ENCODE results near the gene DNER. TPM values are rescaled to one million over a fixed set of nuclear protein-coding genes. Genes with fewer than 3 reads are reported as not detected.

DNER gene
- total and polyA plus RNA-seq, 2 of the 13 experiments (the other 11 are each of a cell fraction or from before 2014, with no cell fraction given) = not detected

DNA sequence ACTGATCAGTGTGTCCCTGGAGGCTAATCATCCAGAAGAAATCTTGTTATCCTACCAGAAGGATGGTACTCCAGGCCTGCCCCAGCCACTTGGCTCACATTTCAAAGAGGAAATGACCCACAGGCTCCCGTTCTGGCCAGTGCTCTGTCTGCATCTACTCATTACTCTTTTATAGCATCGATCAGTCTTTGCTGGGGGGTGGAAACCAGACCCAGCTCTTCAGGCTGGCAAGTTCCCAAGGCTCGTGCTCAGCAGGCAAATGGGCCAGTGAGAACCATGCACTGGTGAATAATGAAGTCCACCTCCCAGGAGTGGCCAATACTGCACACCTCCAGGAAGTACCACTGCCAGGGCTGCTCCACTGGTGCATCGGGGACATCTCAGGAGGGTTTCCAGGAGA, 38.8 kb downstream of the DNER start:
- TF ChIP-seq KDM1A (CRISPR knock-in tag; IDR thresholded peaks at IDR 0.05) (no peak), ZNF354B (CRISPR knock-in tag; IDR thresholded peaks at IDR 0.05) (no peak), ELF3 (CRISPR knock-in tag; IDR thresholded peaks at IDR 0.05) (no peak)
- TF ChIP-seq, protein P1, sequence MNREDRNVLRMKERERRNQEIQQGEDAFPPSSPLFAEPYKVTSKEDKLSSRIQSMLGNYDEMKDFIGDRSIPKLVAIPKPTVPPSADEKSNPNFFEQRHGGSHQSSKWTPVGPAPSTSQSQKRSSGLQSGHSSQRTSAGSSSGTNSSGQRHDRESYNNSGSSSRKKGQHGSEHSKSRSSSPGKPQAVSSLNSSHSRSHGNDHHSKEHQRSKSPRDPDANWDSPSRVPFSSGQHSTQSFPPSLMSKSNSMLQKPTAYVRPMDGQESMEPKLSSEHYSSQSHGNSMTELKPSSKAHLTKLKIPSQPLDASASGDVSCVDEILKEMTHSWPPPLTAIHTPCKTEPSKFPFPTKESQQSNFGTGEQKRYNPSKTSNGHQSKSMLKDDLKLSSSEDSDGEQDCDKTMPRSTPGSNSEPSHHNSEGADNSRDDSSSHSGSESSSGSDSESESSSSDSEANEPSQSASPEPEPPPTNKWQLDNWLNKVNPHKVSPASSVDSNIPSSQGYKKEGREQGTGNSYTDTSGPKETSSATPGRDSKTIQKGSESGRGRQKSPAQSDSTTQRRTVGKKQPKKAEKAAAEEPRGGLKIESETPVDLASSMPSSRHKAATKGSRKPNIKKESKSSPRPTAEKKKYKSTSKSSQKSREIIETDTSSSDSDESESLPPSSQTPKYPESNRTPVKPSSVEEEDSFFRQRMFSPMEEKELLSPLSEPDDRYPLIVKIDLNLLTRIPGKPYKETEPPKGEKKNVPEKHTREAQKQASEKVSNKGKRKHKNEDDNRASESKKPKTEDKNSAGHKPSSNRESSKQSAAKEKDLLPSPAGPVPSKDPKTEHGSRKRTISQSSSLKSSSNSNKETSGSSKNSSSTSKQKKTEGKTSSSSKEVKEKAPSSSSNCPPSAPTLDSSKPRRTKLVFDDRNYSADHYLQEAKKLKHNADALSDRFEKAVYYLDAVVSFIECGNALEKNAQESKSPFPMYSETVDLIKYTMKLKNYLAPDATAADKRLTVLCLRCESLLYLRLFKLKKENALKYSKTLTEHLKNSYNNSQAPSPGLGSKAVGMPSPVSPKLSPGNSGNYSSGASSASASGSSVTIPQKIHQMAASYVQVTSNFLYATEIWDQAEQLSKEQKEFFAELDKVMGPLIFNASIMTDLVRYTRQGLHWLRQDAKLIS (CRISPR knock-in tag; IDR thresholded peaks at IDR 0.05) = no peak
- POLR2A ChIA-PET = no interaction called here
- intact Hi-C loops (cut with micrococcal nuclease; ENCODE audit: unreplicated experiment) (no loop called here), in situ Hi-C loops (cut with HindIII; ENCODE audit: extremely low pct_ligation_motif_present, low pct_unique_long_range_greater_than_20kb) (no loop called here)
- DNase-seq (ENCODE audit: low spot score) (no peak), ATAC-seq (no peak), FAIRE-seq (no peak)
- no peak overlapping the region for H3K4me3 ChIP-seq (replicated peaks in 1 of 3; ENCODE audit: insufficient read depth in 1 of 3, low read depth in 2 of 3, low read length in 3 of 3)
- H3K4me1 ChIP-seq (ENCODE audit: insufficient read depth, low read length) = no peaks in the 10 kb centered on the region
- CTCF ChIA-PET (ENCODE audit: low intra/inter-chr PET ratio, low total read pairs) = no interaction called here
- H4K20me1 ChIP-seq (ENCODE audit: insufficient read depth, low read length) = no peaks in the 10 kb centered on the region
- no peaks in the 10 kb centered on the region for H3K79me2 ChIP-seq (ENCODE audit: insufficient read depth, low read length)
- no peak overlapping the region for H3K4me2 ChIP-seq (ENCODE audit: low read depth, low read length)
- H3K36me3 ChIP-seq (replicated peaks in 1 of 2; ENCODE audit: control insufficient read depth in 1 of 2, insufficient read depth in 2 of 2, low read length in 2 of 2) = no peaks in the 10 kb centered on the region
- H3K27me3 ChIP-seq (ENCODE audit: control insufficient read depth in 1 of 2, insufficient read depth in 2 of 2, low read length in 2 of 2) = peaks cover 0 to 17% of the 10 kb centered on the region in 2 experiments; a peak in 3 of 5 replicates
- H2AFZ ChIP-seq (ENCODE audit: low read length) = no peak overlapping the region
- no peak overlapping the region for H3K9ac ChIP-seq (ENCODE audit: insufficient read depth, low read depth, low read length)
- no peak overlapping the region for H3K27ac ChIP-seq (ENCODE audit: extremely low read length, insufficient read depth, low read length)
- no peaks in the 10 kb centered on the region for H3K9me3 ChIP-seq (ENCODE audit: low read length)
- 0% methylated on average over 3 of the region's 4 CpGs for WGBS (ENCODE audit: low lambda C conversion rate)
- BruUV-seq (replicated peaks) = no TSS peak

DNA sequence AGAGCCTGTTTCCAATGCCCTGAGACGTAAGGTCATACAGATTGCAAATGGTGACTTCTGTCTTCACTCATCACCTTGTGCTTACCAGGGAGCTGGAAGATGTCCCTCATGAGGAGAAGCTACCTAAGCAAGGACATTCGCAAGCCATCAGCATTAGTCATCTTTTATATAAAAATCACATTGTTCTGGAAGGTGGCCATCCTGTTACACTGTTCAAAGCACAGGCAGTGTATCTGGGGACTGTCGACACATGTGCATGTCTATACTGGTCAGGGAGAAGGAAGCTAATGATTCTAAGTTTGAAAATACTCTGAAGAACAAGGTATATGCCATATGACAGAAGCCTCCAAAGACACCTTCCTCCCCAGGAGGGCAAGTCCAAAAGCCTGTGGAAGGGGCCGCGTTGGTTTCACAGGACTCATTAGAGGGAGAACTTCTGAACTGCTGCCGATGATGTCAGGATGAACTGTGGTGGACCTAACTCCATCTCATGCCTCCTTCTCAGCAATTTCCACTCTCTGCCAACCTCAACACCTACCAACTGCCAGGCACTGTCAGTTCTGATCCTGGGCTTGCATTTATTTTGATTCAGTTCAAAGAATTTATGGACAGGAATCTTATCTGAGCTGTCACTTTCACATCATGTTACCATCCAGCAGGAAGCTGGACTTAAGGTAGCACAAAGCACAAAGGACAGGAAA, 39.4 kb downstream of the DNER start:
- no peak for TF ChIP-seq HES4 (CRISPR knock-in tag; IDR thresholded peaks at IDR 0.05; ENCODE audit: borderline replicate concordance)
- TF ChIP-seq, protein P2, sequence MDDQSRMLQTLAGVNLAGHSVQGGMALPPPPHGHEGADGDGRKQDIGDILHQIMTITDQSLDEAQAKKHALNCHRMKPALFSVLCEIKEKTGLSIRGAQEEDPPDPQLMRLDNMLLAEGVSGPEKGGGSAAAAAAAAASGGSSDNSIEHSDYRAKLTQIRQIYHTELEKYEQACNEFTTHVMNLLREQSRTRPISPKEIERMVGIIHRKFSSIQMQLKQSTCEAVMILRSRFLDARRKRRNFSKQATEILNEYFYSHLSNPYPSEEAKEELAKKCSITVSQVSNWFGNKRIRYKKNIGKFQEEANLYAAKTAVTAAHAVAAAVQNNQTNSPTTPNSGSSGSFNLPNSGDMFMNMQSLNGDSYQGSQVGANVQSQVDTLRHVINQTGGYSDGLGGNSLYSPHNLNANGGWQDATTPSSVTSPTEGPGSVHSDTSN (CRISPR knock-in tag; IDR thresholded peaks at IDR 0.05; ENCODE audit: borderline replicate concordance) = no peak
- BruUV-seq (replicated peaks) = no TSS peak
- no peak for ATAC-seq
- Histone ChIP-seq H3K4me2 (ENCODE audit: low read depth, low read length) (no peak overlapping the region), H3K27ac (ENCODE audit: extremely low read length, insufficient read depth, low read length) (no peak overlapping the region), H3K4me1 (ENCODE audit: insufficient read depth, low read length) (no peaks in the 10 kb centered on the region), H3K4me3 (replicated peaks in 1 of 3; ENCODE audit: insufficient read depth in 1 of 3, low read depth in 2 of 3, low read length in 3 of 3) (no peak overlapping the region), H3K27me3 (ENCODE audit: control insufficient read depth in 1 of 2, insufficient read depth in 2 of 2, low read length in 2 of 2) (peaks cover 0 to 17% of the 10 kb centered on the region in 2 experiments; a peak in 3 of 5 replicates), H3K9ac (ENCODE audit: insufficient read depth, low read depth, low read length) (no peak overlapping the region), H3K9me3 (ENCODE audit: low read length) (no peaks in the 10 kb centered on the region), H3K36me3 (replicated peaks in 1 of 2; ENCODE audit: control insufficient read depth in 1 of 2, insufficient read depth in 2 of 2, low read length in 2 of 2) (no peaks in the 10 kb centered on the region), H2AFZ (ENCODE audit: low read length) (no peak overlapping the region), H4K20me1 (ENCODE audit: insufficient read depth, low read length) (no peaks in the 10 kb centered on the region), H3K79me2 (ENCODE audit: insufficient read depth, low read length) (no peaks in the 10 kb centered on the region)
- 10% methylated on average over 6 of the region's 6 CpGs for WGBS (ENCODE audit: low lambda C conversion rate)
- intact Hi-C loops (cut with micrococcal nuclease; ENCODE audit: unreplicated experiment) = no loop called here
- ChIA-PET CTCF (ENCODE audit: low intra/inter-chr PET ratio, low total read pairs) (no interaction called here), POLR2A (no interaction called here)
- in situ Hi-C loops (cut with HindIII; ENCODE audit: extremely low pct_ligation_motif_present, low pct_unique_long_range_greater_than_20kb) = no loop called here
- FAIRE-seq = no peak
- DNase-seq (ENCODE audit: low spot score) = no peak

Data from HepG2 (cell line).